CD4-positive, alpha-beta T cell treated with Interleukin-21 for 1 hour (primary cell): ENCODE results near the gene IQGAP2.
"Not testable (repeated sequence)": the region's sequence is repeated elsewhere in the genome, so short reads cannot be mapped to it uniquely, and the experiment has no call there.

ENCODE experiments used
- DNase-seq: peaks from one replicate; pipeline ENCODE4 v3.0.0-alpha.2; 2020

Gene IQGAP2

GRCh38 chr5:76670508-76670907 is 267.4 kb downstream of the IQGAP2 start:
- no peak for DNase-seq

DNA sequence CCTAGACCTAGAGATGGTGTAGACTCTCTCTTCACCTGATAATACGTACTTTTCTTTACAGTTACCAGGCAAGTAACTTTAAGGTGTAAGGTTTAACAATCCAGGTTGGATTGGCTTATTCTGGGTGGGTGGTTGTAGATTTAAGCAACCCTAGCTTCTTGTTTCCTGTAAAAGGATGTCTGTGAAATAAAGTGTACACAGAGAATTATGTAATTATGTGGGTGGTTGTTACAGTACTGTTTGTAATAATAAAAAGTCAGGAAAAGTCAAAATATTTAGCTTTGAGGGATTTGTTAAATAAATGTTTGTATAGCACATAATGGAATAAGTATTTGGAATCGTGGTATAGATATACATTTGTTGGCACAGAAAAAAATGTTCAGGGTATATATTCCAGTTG is 269.2 kb downstream of the IQGAP2 start:
- DNase-seq: no peak

- no peak for DNase-seq
Measured at GRCh38 chr5:76673125-76673524, 270.0 kb downstream of the IQGAP2 start.

GRCh38 chr5:76674330-76675066 is 271.4 kb downstream of the IQGAP2 start:
- DNase-seq: no peak

DNA sequence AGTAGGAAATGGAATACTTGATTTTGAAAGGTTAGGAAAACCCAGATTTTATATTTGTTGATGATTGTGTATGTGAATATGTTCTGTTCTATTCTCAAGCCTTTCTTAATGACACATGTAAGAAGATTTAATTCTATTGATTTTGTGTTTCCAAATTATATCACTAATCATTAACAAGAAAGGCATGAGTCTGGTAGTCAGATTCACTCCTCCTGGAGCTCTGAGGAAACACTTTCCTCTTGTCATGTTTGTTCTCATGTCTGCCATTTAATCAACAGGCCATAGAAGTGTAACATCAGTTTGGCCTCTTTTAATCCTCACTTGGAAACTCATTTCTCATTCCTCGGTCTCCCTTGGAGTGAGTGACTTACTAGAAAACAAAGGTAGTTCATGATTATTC is 272.3 kb downstream of the IQGAP2 start:
- no peak for DNase-seq

- DNase-seq: no peak
Measured at GRCh38 chr5:76677849-76678472, 274.9 kb downstream of the IQGAP2 start.

GRCh38 chr5:76679231-76679630 is 276.1 kb downstream of the IQGAP2 start:
- no peak for DNase-seq

DNA sequence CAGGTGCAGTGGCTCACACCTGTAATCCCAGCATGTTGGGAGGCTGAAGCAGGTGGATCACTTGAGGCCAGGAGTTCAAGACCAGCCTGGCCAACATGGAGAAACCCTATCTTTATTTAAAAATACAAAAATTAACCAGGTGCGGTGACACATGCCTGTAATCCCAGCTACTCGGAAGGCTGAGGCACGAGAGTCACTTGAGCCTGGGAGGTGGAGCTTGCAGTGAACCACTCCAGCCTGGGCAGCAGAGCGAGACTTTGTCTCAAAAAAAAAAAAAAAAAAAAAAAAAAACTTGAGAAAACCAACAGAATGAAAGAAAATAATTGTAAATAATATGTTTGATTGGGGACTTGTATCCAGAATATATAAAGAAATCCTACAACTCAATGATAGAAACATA is 277.7 kb downstream of the IQGAP2 start:
- not testable (repeated sequence) for DNase-seq

DNA sequence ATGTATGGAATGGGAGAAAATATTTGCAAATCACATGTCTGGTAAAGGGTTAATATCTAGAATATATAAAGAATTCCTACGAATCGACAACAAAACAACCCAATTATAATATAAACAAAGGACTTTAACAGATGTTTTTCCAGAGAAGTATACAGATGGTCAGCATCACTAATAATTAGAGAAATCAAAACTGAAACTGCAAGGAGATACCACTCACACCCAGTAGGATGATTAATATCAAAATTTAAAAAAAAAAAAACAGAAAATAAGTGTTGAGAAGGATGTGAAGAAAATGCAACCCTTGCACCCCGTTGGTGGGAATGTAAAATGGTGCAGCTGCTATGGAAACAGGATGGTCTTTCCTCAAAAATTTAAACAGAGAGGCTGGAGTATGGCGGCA is 278.2 kb downstream of the IQGAP2 start:
- no peak for DNase-seq

DNA sequence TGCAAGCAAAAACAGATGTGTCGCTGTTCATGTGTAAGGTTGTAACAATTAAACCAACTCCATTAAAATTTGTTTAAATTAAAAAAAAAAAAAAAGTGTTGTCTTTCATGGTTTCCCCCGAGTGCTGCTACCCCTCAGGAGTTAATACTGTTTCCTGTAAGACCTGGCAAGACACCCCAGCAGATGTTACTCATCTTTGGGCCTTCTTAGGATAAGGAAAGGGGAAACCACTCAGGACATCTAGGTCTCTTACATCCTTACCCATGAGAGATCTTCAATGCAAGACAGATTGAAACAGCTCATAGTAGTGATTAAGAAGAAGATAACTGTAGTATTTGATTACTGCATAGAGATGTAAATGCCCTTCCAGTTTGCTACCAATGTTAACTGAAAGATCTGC is 279.3 kb downstream of the IQGAP2 start:
- DNase-seq: no peak

DNA sequence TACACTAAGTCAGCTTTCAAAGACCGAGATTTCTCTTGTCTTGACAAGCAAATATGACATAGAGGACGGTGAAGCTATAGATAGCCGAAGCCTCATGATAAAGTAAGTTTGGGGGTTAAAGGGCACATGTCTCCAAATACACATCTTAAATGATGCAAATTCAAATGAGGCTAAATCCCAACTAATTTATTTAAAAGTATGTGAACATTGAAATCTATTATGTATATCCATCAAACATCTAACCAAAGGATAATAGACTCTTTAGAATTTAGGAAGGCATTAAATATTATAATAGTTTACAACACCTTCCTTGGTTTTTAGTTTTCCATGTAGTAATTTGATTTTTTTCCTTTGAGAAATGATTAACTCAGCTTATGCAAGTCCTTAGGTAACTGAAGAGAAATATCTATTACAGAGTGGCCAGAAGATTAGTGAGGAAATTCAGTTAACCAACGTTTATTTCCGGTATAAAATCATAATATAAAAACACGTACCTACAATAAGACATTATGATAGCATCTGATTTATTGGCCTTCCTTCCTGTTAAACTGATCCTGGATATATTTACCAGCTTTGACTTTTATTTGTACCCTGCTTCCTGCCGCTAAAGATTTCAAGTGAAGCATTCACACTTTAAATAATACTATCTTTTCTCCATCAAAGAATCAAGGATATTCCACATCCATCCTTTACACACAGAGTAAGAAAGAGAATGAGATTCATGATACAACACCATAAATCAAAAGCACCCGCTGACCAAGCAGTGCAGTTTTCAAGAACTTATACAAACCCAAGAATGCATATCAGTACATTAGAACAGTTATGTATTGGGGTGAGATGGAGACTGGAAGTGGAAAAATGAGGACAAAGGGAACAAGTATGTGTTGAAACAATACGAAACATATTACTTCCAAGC is 281.0 kb downstream of the IQGAP2 start:
- no peak for DNase-seq

GRCh38 chr5:76684756-76685519 is 281.9 kb downstream of the IQGAP2 start:
- no peak for DNase-seq

GRCh38 chr5:76685704-76686103 is 282.6 kb downstream of the IQGAP2 start:
- no peak for DNase-seq

- DNase-seq: no peak
Measured at GRCh38 chr5:76688212-76688611, 285.1 kb downstream of the IQGAP2 start.

- DNase-seq: no peak
Measured at GRCh38 chr5:76688836-76689235, 285.8 kb downstream of the IQGAP2 start.

DNA sequence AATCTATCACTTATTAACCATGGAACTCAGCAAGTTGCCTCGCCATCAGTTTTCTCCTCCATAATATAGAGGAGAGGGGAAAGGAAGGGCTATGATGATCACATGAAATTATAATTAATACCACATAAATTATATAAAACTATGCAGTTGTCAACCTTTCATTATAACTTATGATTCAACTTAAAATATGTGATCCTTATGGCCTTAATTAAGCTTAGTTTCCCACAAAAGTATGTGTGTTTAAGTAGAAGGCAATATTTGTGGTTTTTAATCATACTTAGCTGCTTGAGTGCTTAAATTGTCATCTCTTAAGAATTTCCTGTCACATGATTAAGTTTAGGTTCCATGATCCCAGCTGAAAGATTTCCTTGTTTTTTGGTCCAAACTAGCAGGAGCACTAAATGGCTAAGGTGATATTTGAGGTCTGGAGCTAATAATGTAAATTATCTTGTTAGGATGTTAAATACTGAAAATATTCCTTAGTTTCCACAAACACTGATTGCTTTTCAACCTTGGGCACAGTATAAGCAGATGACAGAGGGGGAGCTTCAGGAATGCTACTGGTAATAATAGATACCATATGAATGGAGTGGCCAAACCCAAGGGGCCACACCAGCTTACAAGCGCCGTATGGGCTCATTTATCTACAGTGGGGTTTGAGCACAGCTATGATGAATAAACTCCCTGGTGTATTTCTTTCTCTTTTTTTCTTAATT is 286.4 kb downstream of the IQGAP2 start:
- DNase-seq: no peak

- no peak for DNase-seq
Measured at GRCh38 chr5:76690037-76690679, 287.1 kb downstream of the IQGAP2 start.

- no peak for DNase-seq
Measured at GRCh38 chr5:76690704-76691466, 287.8 kb downstream of the IQGAP2 start.

GRCh38 chr5:76691467-76692273 is 288.6 kb downstream of the IQGAP2 start:
- DNase-seq: no peak

DNA sequence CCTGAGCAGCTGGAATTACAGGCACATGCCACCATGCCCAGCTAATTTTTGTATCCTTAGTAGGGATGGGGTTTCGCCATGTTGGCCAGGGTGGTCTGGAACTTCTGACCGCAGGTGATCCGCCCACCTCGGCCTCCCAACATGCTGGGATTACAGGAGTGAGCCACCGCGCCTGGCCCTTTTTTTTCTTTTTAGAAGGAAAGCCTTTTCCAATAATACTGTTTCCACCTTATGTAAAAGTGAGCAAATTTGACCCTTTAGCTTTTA is 289.1 kb downstream of the IQGAP2 start:
- DNase-seq: no peak
